K562 (cell line): ENCODE measurements around the gene ARHGAP24. TPM values are rescaled to one million over a fixed set of nuclear protein-coding genes. Genes with fewer than 3 reads are reported as not detected.

ENCODE experiments used
- ATAC-seq: fragments of 200-7000 bp; cut with Tn5 transposase; 3 replicates; pipeline ENCODE4 v1.9.1; 2020; ENCODE audit warnings: moderate library complexity
- BruUV-seq: library from RNA; stranded (reverse); fragments of 400-500 nt; replicated peaks from 2 replicates; lab custom pipeline; 2021; lab: Mats Ljungman, UMichigan
- CTCF ChIA-PET: fragments of 300-600 bp; formaldehyde crosslinking; extraction: SDS; loops from one replicate; lab custom pipeline; 2021; ENCODE audit warnings: low intra/inter-chr PET ratio; lab: Yijun Ruan, JAX
- POLR2A ChIA-PET: fragments of 300-600, 350-650 bp; sonication (Branson Sonifier 250); formaldehyde crosslinking; extraction: SDS; loops from one replicate; lab custom pipeline; 2021; ENCODE audit warnings: antibody characterized with exemption, inconsistent platforms; lab: Yijun Ruan, JAX
- DNase-seq, 4 experiments: peaks; one replicate each; pipeline versions ENCODE4 v3.0.0 to v3.0.0-alpha.2; 2011 to 2018; ENCODE audit warnings: low spot score in 3 of 4, mixed read lengths in 3 of 4; ENCODE audit errors: extremely low read depth in 1 of 4
- FAIRE-seq: peaks from 2 replicates; lab custom pipeline; 2011; peaks lifted over from hg19 to GRCh38; lab: Jason Lieb, UNC
- H2AFZ ChIP-seq: 2 replicates; pipeline ENCODE4 v1.6.0; 2011; ENCODE audit warnings: low read depth, low read length, control low read depth, inconsistent platforms
- H3K27ac ChIP-seq: fragments of 200-600 bp; 3 replicates; pipeline ENCODE4 v1.8.0; 2011; ENCODE audit warnings: low read depth, mild to moderate bottlenecking, control low read depth, inconsistent platforms, low read length, moderate library complexity, mixed read lengths; ENCODE audit errors: extremely low read depth
- H3K27me3 ChIP-seq, 2 experiments: fragments of 300-600 bp in 1 of 2; 2 replicates in 1 of 2; 3 replicates in 1 of 2; pipeline versions ENCODE4 v1.6.0 to v1.8.0; 2011; ENCODE audit warnings: inconsistent platforms in 2 of 2, low read length in 2 of 2, mild to moderate bottlenecking in 1 of 2, mixed read lengths in 1 of 2, moderate library complexity in 1 of 2; ENCODE audit not compliant: control insufficient read depth in 2 of 2, insufficient read depth in 2 of 2
- H3K36me3 ChIP-seq: fragments of 300-600 bp; 3 replicates; pipeline ENCODE4 v1.8.0; 2011; ENCODE audit warnings: mild to moderate bottlenecking, low read length, inconsistent platforms; ENCODE audit not compliant: control insufficient read depth, insufficient read depth
- H3K4me1 ChIP-seq, 2 experiments: fragments of 200-600 bp in 1 of 2; replicated peaks in 1 of 2; 2 replicates in 1 of 2; 3 replicates in 1 of 2; pipeline versions ENCODE4 v1.5.1 to v1.8.0; 2011; ENCODE audit warnings: inconsistent platforms in 2 of 2, low read length in 2 of 2, mild to moderate bottlenecking in 1 of 2, mixed read lengths in 1 of 2, moderate library complexity in 1 of 2; ENCODE audit not compliant: control insufficient read depth in 2 of 2, insufficient read depth in 2 of 2
- H3K4me2 ChIP-seq: 2 replicates; pipeline ENCODE4 v1.6.1; 2011; ENCODE audit warnings: low read length, control low read depth, inconsistent platforms, mixed read lengths; ENCODE audit not compliant: insufficient read depth
- H3K4me3 ChIP-seq: fragments of 200-600 bp; sonication (generic), shearing (Covaris generic); 2 replicates; pipeline ENCODE4 v1.5.1; 2016; ENCODE audit warnings: control low read depth, inconsistent platforms
- H3K79me2 ChIP-seq: fragments of 200-600 bp; 3 replicates; pipeline ENCODE4 v1.8.0; 2011; ENCODE audit warnings: low read length, inconsistent platforms; ENCODE audit not compliant: control insufficient read depth, insufficient read depth
- H3K9ac ChIP-seq, 2 experiments: 2 replicates each; pipeline versions ENCODE4 v1.6.0 to v1.6.1; 2011; ENCODE audit warnings: low read depth in 2 of 2, low read length in 2 of 2, control low read depth in 1 of 2, inconsistent platforms in 1 of 2, mild to moderate bottlenecking in 1 of 2, mixed read lengths in 1 of 2; ENCODE audit not compliant: insufficient read depth in 1 of 2
- H3K9me1 ChIP-seq: one replicate; pipeline ENCODE4 v1.6.0; 2011; ENCODE audit warnings: inconsistent platforms, mild to moderate bottlenecking, low read length, moderate library complexity; ENCODE audit not compliant: control insufficient read depth, insufficient read depth
- H3K9me3 ChIP-seq: replicated peaks from 2 replicates; pipeline ENCODE4 v1.5.1; 2011; ENCODE audit warnings: low read depth, low read length, inconsistent platforms; ENCODE audit not compliant: control insufficient read depth, insufficient read depth
- H4K20me1 ChIP-seq: replicated peaks from 2 replicates; pipeline ENCODE4 v1.6.1; 2011; ENCODE audit warnings: low read length, inconsistent platforms, mixed read lengths; ENCODE audit not compliant: control insufficient read depth, insufficient read depth
- ARID4B ChIP-seq: sonication (generic); formaldehyde crosslinking; IDR thresholded peaks from 2 replicates; pipeline ENCODE4 v1.8.0; 2022; ENCODE audit warnings: mild to moderate bottlenecking, missing genetic modification reagents
- BHLHE40 ChIP-seq: IDR thresholded peaks from 2 replicates; pipeline ENCODE4 v1.6.1; 2011; ENCODE audit warnings: low read length, improper control_type of control experiment
- MCM2 ChIP-seq: fragments of 450-650 bp; IDR thresholded peaks from 2 replicates; pipeline ENCODE4 v1.6.1; 2017; ENCODE audit warnings: low read depth, mild to moderate bottlenecking
- MYBL2 ChIP-seq, 2 experiments: fragments of 450-650 bp in 1 of 2; sonication (generic) in 1 of 2; formaldehyde crosslinking in 1 of 2; IDR thresholded peaks; 2 replicates each; pipeline versions ENCODE4 v1.6.1 to v1.8.1; 2017 to 2022; ENCODE audit warnings: borderline replicate concordance in 1 of 2, inconsistent platforms in 1 of 2, low read depth in 1 of 2, mild to moderate bottlenecking in 1 of 2, missing genetic modification reagents in 1 of 2, moderate library complexity in 1 of 2
- SMAD3 ChIP-seq: fragments of 450-650 bp; formaldehyde crosslinking; conservative IDR thresholded peaks from 2 replicates; pipeline ENCODE4 v1.4.0; 2020; ENCODE audit warnings: mild to moderate bottlenecking
- SMAD4 ChIP-seq: fragments of 250-450 bp; sonication (Bioruptor Pico); conservative IDR thresholded peaks from 2 replicates; pipeline ENCODE4 v1.8.0; 2021; ENCODE audit warnings: inconsistent platforms, mild to moderate bottlenecking, moderate library complexity
- ZNF507 ChIP-seq: conservative IDR thresholded peaks from 2 replicates; pipeline ENCODE4 v1.6.1; 2017; ENCODE audit warnings: missing genetic modification characterization, missing compliant biosample characterization
- ZNF695 ChIP-seq: fragments of 450-650 bp; formaldehyde crosslinking; IDR thresholded peaks from 2 replicates; pipeline ENCODE4 v1.4.0; 2020; ENCODE audit warnings: mild to moderate bottlenecking, moderate library complexity
- WGBS: fragments of 100-300 bp; shearing (Covaris generic); methylation state at CpG from one replicate; pipeline ENCODE4 v1.1.6; 2016; ENCODE audit warnings: low coverage, mixed read lengths; ENCODE audit not compliant: insufficient coverage; ENCODE audit errors: missing lambda C conversion rate; 5-methylcytosine and 5-hydroxymethylcytosine counted together
- in situ Hi-C: fragments of 300-500 bp; cut with MboI; formaldehyde crosslinking; loops from 4 replicates; pipeline ENCODE4 v1.15.0; 2018; ENCODE audit warnings: inconsistent platforms, mixed read lengths
- intact Hi-C: fragments of 100-400 bp; cut with micrococcal nuclease; formaldehyde crosslinking; loops from 2 replicates; pipeline ENCODE4 v1.14.2; 2022
- polyA plus RNA-seq, 8 experiments: library from polyadenylated mRNA; depleted of rRNA in 4 of 8; stranded (reverse) in 5 of 8; unstranded in 3 of 8; fragments of >200 nt; fragmentation: Nextera tagmentation in 2 of 8; fragmentation: Illumina TruSeq in 1 of 8; extraction: Ambion mirVana in 2 of 8; extraction: Trizol in 1 of 8; gene quantifications; 2 replicates each; pipeline versions ENCODE4 v1.2.1 to v1.2.3, GENCODE V29; 2011 to 2014; ENCODE audit warnings: inconsistent platforms in 1 of 8, missing spikeins in 1 of 8
- total RNA-seq, 7 experiments: library from RNA; depleted of rRNA in 6 of 7; stranded (reverse); fragments of >200 nt in 6 of 7; fragmentation: Illumina TruSeq in 2 of 7; extraction: Trizol in 2 of 7; gene quantifications; 2 replicates each; pipeline versions ENCODE4 v1.2.1 to v1.2.3, GENCODE V29; 2011 to 2021; ENCODE audit warnings: low replicate concordance in 1 of 7

ARHGAP24 gene
- total and polyA plus RNA-seq, 9 of the 15 experiments (the other 6 are each of a cell fraction or from before 2014, with no cell fraction given), result 8.0 to 22.6 (median 14.0) TPM

GRCh38 chr4:85544751-85545150 lies 69.8 kb downstream of the ARHGAP24 start:
- CTCF ChIA-PET, result no interaction called here
- Histone ChIP-seq H3K9ac (no peak overlapping the region), H3K9me1 (no peaks in the 10 kb centered on the region), H3K9me3 (no peaks in the 10 kb centered on the region), H2AFZ (no peak overlapping the region), H3K79me2 (no peaks in the 10 kb centered on the region)
- POLR2A ChIA-PET, result interaction anchor here (1.7 kb wide), 1 partner anchor 9 kb away, joined by 3 read pairs; no protein-coding TSS in a partner anchor
- intact Hi-C loops, result no loop called here
- no peak for TF ChIP-seq SMAD3 (CRISPR knock-in tag)
- TF ChIP-seq BHLHE40, result no peak
- no peak for TF ChIP-seq SMAD4
- TF ChIP-seq MYBL2 (IDR thresholded peaks at IDR 0.05; ENCODE audit: low read depth), result no peak
- no peak for TF ChIP-seq MYBL2 (CRISPR knock-in tag; IDR thresholded peaks at IDR 0.05; ENCODE audit: borderline replicate concordance)
- no peak for TF ChIP-seq MCM2
- TF ChIP-seq ARID4B (CRISPR knock-in tag), result no peak
- TF ChIP-seq ZNF695 (CRISPR knock-in tag), result no peak
- TF ChIP-seq ZNF507, result no peak
- TF ChIP-seq, all 486 proteins: peak for 0
- Histone ChIP-seq H3K4me3 (no peak overlapping the region), H4K20me1 (no peaks in the 10 kb centered on the region), H3K4me1 (no peaks in the 10 kb centered on the region), H3K27me3 (no peaks in the 10 kb centered on the region), H3K27ac (no peak overlapping the region), H3K36me3 (no peaks in the 10 kb centered on the region), H3K4me2 (no peak overlapping the region)
- BruUV-seq, result no TSS peak
- FAIRE-seq (no peak), DNase-seq (no peak), ATAC-seq (no peak)
- in situ Hi-C loops, result no loop called here
- 16% methylated on average over 5 of the region's 5 CpGs for WGBS
